CD14-positive monocyte (primary cell): ENCODE measurements around the gene SLC12A8. TPM values are rescaled to one million over a fixed set of nuclear protein-coding genes. Genes with fewer than 3 reads are reported as not detected.

ENCODE experiments used
- DNase-seq, 3 donors: peaks; one replicate each; pipeline ENCODE4 v3.0.0-alpha.2; 2011 to 2022
- H2AFZ ChIP-seq: 2 replicates; pipeline ENCODE4 v1.6.0; 2012; ENCODE audit warnings: mild to moderate bottlenecking, low read depth, low read length, inconsistent platforms; ENCODE audit not compliant: insufficient read depth, poor library complexity, severe bottlenecking
- H3K27ac ChIP-seq, 2 donors: 1 replicate in 1 of 2; 2 replicates in 1 of 2; pipeline ENCODE4 v1.5.1; 2012 to 2013; ENCODE audit warnings: low read length in 2 of 2, control low read depth in 1 of 2, inconsistent platforms in 1 of 2, low read depth in 1 of 2, mild to moderate bottlenecking in 1 of 2
- H3K27me3 ChIP-seq, 2 donors: one replicate each; pipeline versions ENCODE4 v1.6.0 to v1.6.1; 2011 to 2013; ENCODE audit warnings: low read length in 2 of 2; ENCODE audit not compliant: control insufficient read depth in 2 of 2, insufficient read depth in 2 of 2
- H3K36me3 ChIP-seq, 2 donors: replicated peaks in 1 of 2; 1 replicate in 1 of 2; 2 replicates in 1 of 2; pipeline versions ENCODE4 v1.5.1 to v1.6.1; 2012 to 2013; ENCODE audit warnings: low read length in 2 of 2, control low read depth in 1 of 2, inconsistent platforms in 1 of 2, mild to moderate bottlenecking in 1 of 2; ENCODE audit not compliant: insufficient read depth in 2 of 2, control insufficient read depth in 1 of 2
- H3K4me1 ChIP-seq, 2 donors: 1 replicate in 1 of 2; 2 replicates in 1 of 2; pipeline versions ENCODE4 v1.5.1 to v1.6.1; 2012 to 2013; ENCODE audit warnings: low read length in 2 of 2, control low read depth in 1 of 2, inconsistent platforms in 1 of 2, mild to moderate bottlenecking in 1 of 2, moderate library complexity in 1 of 2; ENCODE audit not compliant: insufficient read depth in 2 of 2, control insufficient read depth in 1 of 2
- H3K4me2 ChIP-seq: replicated peaks from 2 replicates; pipeline ENCODE3; 2012; ENCODE audit warnings: low read length, moderate library complexity, mild to moderate bottlenecking; ENCODE audit not compliant: poor library complexity, severe bottlenecking; ENCODE audit errors: extremely low read depth
- H3K4me3 ChIP-seq, 3 experiments: fragments of 200-600 bp in 1 of 3; sonication (generic) in 1 of 3; replicated peaks in 1 of 3; 1 replicate in 2 of 3; 2 replicates in 1 of 3; pipeline ENCODE4 v1.5.1; 2011 to 2013; ENCODE audit warnings: low read length in 3 of 3, mild to moderate bottlenecking in 3 of 3, control low read depth in 2 of 3, low read depth in 2 of 3, inconsistent platforms in 1 of 3, moderate library complexity in 1 of 3
- H3K79me2 ChIP-seq: 2 replicates; pipeline ENCODE4 v1.6.0; 2012; ENCODE audit warnings: mild to moderate bottlenecking, control low read depth, inconsistent platforms, low read length, moderate library complexity; ENCODE audit not compliant: insufficient read depth
- H3K9ac ChIP-seq: 2 replicates; pipeline ENCODE4 v1.6.0; 2017; ENCODE audit warnings: low read length, mild to moderate bottlenecking; ENCODE audit not compliant: insufficient read depth, poor library complexity, severe bottlenecking
- H3K9me3 ChIP-seq, 2 donors: replicated peaks in 1 of 2; 1 replicate in 1 of 2; 2 replicates in 1 of 2; pipeline versions ENCODE4 v1.5.1 to v1.6.1; 2012 to 2013; ENCODE audit warnings: low read length in 2 of 2, control low read depth in 1 of 2; ENCODE audit not compliant: control insufficient read depth in 1 of 2, insufficient read depth in 1 of 2
- H4K20me1 ChIP-seq: 2 replicates; pipeline ENCODE4 v1.6.0; 2012; ENCODE audit warnings: mild to moderate bottlenecking, low read length, control low read depth, moderate library complexity; ENCODE audit not compliant: insufficient read depth
- H3K27ac Mint-ChIP-seq, 7 donors: one replicate each; pipeline ENCODE4 v1.8.0; 2020; ENCODE audit warnings: mild to moderate bottlenecking in 7 of 7, mixed read lengths in 7 of 7, moderate library complexity in 6 of 7, inconsistent platforms in 2 of 7
- H3K27me3 Mint-ChIP-seq, 3 donors: one replicate each; pipeline ENCODE4 v1.8.0; 2021 to 2022; ENCODE audit warnings: low read depth in 3 of 3, mild to moderate bottlenecking in 3 of 3, mixed read lengths in 3 of 3, moderate library complexity in 3 of 3, inconsistent platforms in 1 of 3
- H3K36me3 Mint-ChIP-seq, 2 donors: one replicate each; pipeline ENCODE4 v1.8.0; 2020; ENCODE audit warnings: mixed read lengths in 2 of 2, inconsistent platforms in 1 of 2, mild to moderate bottlenecking in 1 of 2
- H3K4me1 Mint-ChIP-seq: one replicate; pipeline ENCODE4 v1.8.0; 2020; ENCODE audit warnings: mild to moderate bottlenecking, mixed read lengths
- H3K4me3 Mint-ChIP-seq, 2 donors: one replicate each; pipeline ENCODE4 v1.8.0; 2020; ENCODE audit warnings: mild to moderate bottlenecking in 2 of 2, mixed read lengths in 2 of 2, moderate library complexity in 1 of 2
- H3K9me3 Mint-ChIP-seq, 7 donors: one replicate each; pipeline ENCODE4 v1.8.0; 2020 to 2022; ENCODE audit warnings: mixed read lengths in 7 of 7, mild to moderate bottlenecking in 6 of 7, moderate library complexity in 6 of 7, inconsistent platforms in 2 of 7
- CTCF ChIP-seq: fragments of 200-600 bp; IDR thresholded peaks from one replicate; pipeline ENCODE4 v1.8.0; 2022; ENCODE audit warnings: antibody characterized with exemption, mild to moderate bottlenecking
- WGBS: methylation state at CpG from one replicate; pipeline ENCODE4 v1.1.5; 2013; ENCODE audit warnings: missing lambda C conversion rate; ENCODE audit not compliant: insufficient coverage; 5-methylcytosine and 5-hydroxymethylcytosine counted together
- intact Hi-C, 2 donors: fragments of 100-400 bp; cut with micrococcal nuclease; formaldehyde crosslinking; loops; one replicate each; pipeline versions ENCODE4 v1.15.0 to v1.15.1; 2023
- polyA plus RNA-seq, 3 donors: library from polyadenylated mRNA; depleted of rRNA in 1 of 3; unstranded in 2 of 3; stranded (reverse) in 1 of 3; fragments of 300-500 nt in 2 of 3; fragments of >200 nt in 1 of 3; fragmentation: Illumina TruSeq in 2 of 3; gene quantifications; 1 replicate in 2 of 3; 2 replicates in 1 of 3; pipeline ENCODE4 v1.2.3, GENCODE V29; 2012 to 2021

The SLC12A8 gene
- polyA plus RNA-seq, 3 donors: 0.23 to 0.46 (median 0.35) TPM

- H2AFZ ChIP-seq: no peak overlapping the region
- H3K27me3 ChIP-seq: peaks cover 8 to 19% of the 10 kb centered on the region in 2 donors
- TF ChIP-seq CTCF: no peak
- no peak overlapping the region for H3K27ac ChIP-seq
- Mint-ChIP-seq H3K27me3 (peaks cover 18 to 44% (median 25%) of the 10 kb centered on the region in 3 donors), H3K36me3 (peaks cover 0 to 2% of the 10 kb centered on the region in 2 donors), H3K4me1 (peaks cover 19% of the 10 kb centered on the region), H3K9me3 (no peaks in the 10 kb centered on the region), H3K4me3 (no peak overlapping the region), H3K27ac (peak overlapping the region in 2 of 7 donors; percentile 8 to 57)
- peaks cover 10% of the 10 kb centered on the region in 2 donors for H3K4me1 ChIP-seq
- no peaks in the 10 kb centered on the region for H3K79me2 ChIP-seq
- no peak overlapping the region for H3K9ac ChIP-seq
- H4K20me1 ChIP-seq: no peaks in the 10 kb centered on the region
- 83% methylated on average over 7 of the region's 7 CpGs for WGBS
- H3K4me2 ChIP-seq: no peak overlapping the region
- intact Hi-C loops: loop anchor here (5.0 to 10.0 kb wide), 2 partner anchors 75 to 103 kb away; no protein-coding TSS in a partner anchor
- H3K4me3 ChIP-seq: no peak overlapping the region
- no peak for DNase-seq
- H3K9me3 ChIP-seq: no peaks in the 10 kb centered on the region
- H3K36me3 ChIP-seq: no peaks in the 10 kb centered on the region
Observed at GRCh38 chr3:125059488-125060245, 152.9 kb downstream of the SLC12A8 start.

GRCh38 chr3:125058959-125059358 lies 153.6 kb downstream of the SLC12A8 start:
- Histone ChIP-seq H3K4me1 (peaks cover 14 to 16% of the 10 kb centered on the region in 2 donors), H3K9me3 (no peaks in the 10 kb centered on the region), H3K4me3 (no peak overlapping the region), H3K4me2 (no peak overlapping the region), H2AFZ (no peak overlapping the region), H4K20me1 (no peaks in the 10 kb centered on the region), H3K9ac (no peak overlapping the region), H3K79me2 (no peaks in the 10 kb centered on the region), H3K27ac (no peak overlapping the region), H3K27me3 (peaks cover 8 to 19% of the 10 kb centered on the region in 2 donors), H3K36me3 (no peaks in the 10 kb centered on the region)
- WGBS: no CpG with 5 or more reads among the region's 3 CpGs
- no peak overlapping the region for H3K4me3 Mint-ChIP-seq
- H3K9me3 Mint-ChIP-seq: no peaks in the 10 kb centered on the region
- H3K27ac Mint-ChIP-seq: no peak overlapping the region
- TF ChIP-seq CTCF: no peak
- peaks cover 19 to 48% (median 24%) of the 10 kb centered on the region in 3 donors for H3K27me3 Mint-ChIP-seq
- H3K36me3 Mint-ChIP-seq: peaks cover 0 to 4% of the 10 kb centered on the region in 2 donors
- intact Hi-C loops: loop anchor here (5.0 to 10.0 kb wide), 2 partner anchors 76 to 103 kb away; no protein-coding TSS in a partner anchor
- DNase-seq: no peak
- peaks cover 26% of the 10 kb centered on the region for H3K4me1 Mint-ChIP-seq
